ENCODE results near the gene SLC5A5.

GRCh38 chr19:17830567-17831418, 41.0 kb upstream of the SLC5A5 start:
- no peak for TF ChIP-seq CTCF (IDR thresholded peaks at IDR 0.05)
- TF ChIP-seq POLR2A (IDR thresholded peaks at IDR 0.05), result no peak
